ENCODE data around the gene MTOR.
A peak's percentile ranks its signal among the peaks of the same experiment; 100 is the strongest.
"Not testable (repeated sequence)": the region's sequence is repeated elsewhere in the genome, so short reads cannot be mapped to it uniquely, and the experiment has no call there.

MTOR gene

GRCh38 chr1:11168731-11169130 lies 93.6 kb downstream of the MTOR start:
- Histone ChIP-seq H3K4me3 (no peak overlapping the region), H3K36me3 (peaks cover 0 to 14% (median 0%) of the 10 kb centered on the region in 3 donors), H3K27me3 (no peaks in the 10 kb centered on the region), H3K27ac (no peak overlapping the region), H3K9me3 (no peaks in the 10 kb centered on the region), H3K4me1 (peaks cover 0 to 6% (median 2%) of the 10 kb centered on the region in 4 donors)
- no peak for TF ChIP-seq CTCF (IDR thresholded peaks at IDR 0.05)
- no peak for DNase-seq
- intact Hi-C loops (cut with DNase I; ENCODE audit: low total_unique reads), result no loop called here

GRCh38 chr1:11166744-11167143 lies 95.6 kb downstream of the MTOR start:
- H3K27me3 ChIP-seq; intact Hi-C loops (cut with DNase I; ENCODE audit: low total_unique reads); H3K9me3 ChIP-seq; H3K27ac ChIP-seq; H3K4me1 ChIP-seq; H3K4me3 ChIP-seq; DNase-seq: not testable (repeated sequence)
- peaks cover 0 to 15% (median under 1%) of the 10 kb centered on the region in 3 donors for H3K36me3 ChIP-seq

DNA sequence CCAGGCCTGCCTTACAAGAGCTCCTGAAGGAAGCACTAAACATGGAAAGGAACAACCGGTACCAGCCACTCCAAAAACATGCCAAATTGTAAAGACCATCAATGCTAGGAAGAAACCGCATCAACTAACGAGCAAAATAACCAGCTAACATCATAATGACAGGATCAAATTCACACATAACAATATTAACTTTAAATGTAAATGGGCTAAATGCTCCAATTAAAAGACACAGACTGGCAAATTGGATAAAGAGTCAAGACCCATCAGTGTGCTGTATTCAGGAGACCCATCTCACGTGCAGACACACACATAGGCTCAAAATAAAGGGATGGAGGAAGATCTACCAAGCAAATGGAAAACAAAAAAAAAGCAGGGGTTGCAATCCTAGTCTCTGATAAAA lies 99.6 kb downstream of the MTOR start:
- H3K9me3 ChIP-seq; H3K27ac ChIP-seq; intact Hi-C loops (cut with DNase I; ENCODE audit: low total_unique reads); H3K4me3 ChIP-seq; DNase-seq; H3K27me3 ChIP-seq: not testable (repeated sequence)
- Histone ChIP-seq H3K36me3 (peaks cover 0 to 25% (median 13%) of the 10 kb centered on the region in 3 donors), H3K4me1 (peaks cover 0 to 16% (median 13%) of the 10 kb centered on the region in 4 donors)

- Histone ChIP-seq H3K36me3 (peaks cover 5 to 41% (median 27%) of the 10 kb centered on the region in 3 donors), H3K9me3 (no peaks in the 10 kb centered on the region), H3K4me1 (peaks cover 0 to 23% (median 20%) of the 10 kb centered on the region in 4 donors), H3K27ac (peak overlapping the region; percentile 65 to 68), H3K4me3 (no peak overlapping the region), H3K27me3 (no peaks in the 10 kb centered on the region)
- DNase-seq, result no peak
- TF ChIP-seq CTCF (IDR thresholded peaks at IDR 0.05), result no peak
- intact Hi-C loops (cut with DNase I; ENCODE audit: low total_unique reads), result no loop called here
Measured at GRCh38 chr1:11158720-11159321, 103.5 kb downstream of the MTOR start.

DNA sequence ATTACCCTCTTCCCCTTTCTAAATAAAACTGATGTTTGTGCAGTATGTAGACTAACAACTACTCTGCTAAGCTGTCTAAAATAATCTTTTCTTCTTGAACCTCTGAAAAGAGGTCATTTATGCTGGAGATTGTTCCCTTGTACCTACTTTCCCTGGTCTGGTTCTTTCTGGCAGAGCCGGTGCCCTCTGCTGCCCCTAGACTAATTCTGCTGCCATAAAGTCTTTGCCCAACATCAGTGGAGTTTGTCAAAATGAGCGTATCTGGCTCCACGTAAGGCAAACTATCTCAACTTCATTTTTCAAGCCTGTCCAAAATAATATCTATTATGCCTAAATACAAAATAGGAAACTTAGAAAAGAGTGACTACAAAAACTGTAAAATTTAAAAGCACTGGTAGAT lies 104.1 kb downstream of the MTOR start:
- no peak for TF ChIP-seq CTCF (IDR thresholded peaks at IDR 0.05)
- Histone ChIP-seq H3K4me1 (peaks cover 0 to 23% (median 20%) of the 10 kb centered on the region in 4 donors), H3K9me3 (no peaks in the 10 kb centered on the region), H3K27ac (peak overlapping the region; percentile 65 to 68), H3K36me3 (peaks cover 5 to 43% (median 27%) of the 10 kb centered on the region in 3 donors), H3K4me3 (no peak overlapping the region), H3K27me3 (no peaks in the 10 kb centered on the region)
- intact Hi-C loops (cut with DNase I; ENCODE audit: low total_unique reads), result no loop called here
- no peak for DNase-seq

DNA sequence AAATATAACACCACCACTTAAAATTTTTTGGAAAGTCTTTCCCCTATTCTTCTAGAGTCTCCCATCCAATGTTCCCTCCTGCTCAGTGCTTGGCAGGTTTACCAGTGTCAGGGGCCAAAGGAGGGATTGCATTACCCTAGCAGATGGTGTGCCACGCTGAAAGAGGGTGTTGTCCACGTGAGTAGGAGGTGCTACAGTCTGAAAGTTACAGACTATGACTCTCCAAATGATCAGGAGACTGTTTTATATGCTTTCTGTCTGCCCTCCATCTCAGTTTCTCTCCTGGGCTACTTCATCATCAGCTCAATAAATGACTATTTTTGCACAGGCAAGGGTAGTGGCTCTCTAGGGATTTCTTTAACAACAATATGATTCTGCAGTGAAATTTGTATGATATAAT lies 104.5 kb downstream of the MTOR start:
- intact Hi-C loops (cut with DNase I; ENCODE audit: low total_unique reads), result no loop called here
- DNase-seq, result peak; percentile 82 to 84
- Histone ChIP-seq H3K4me3 (no peak overlapping the region), H3K4me1 (peaks cover 0 to 27% (median 20%) of the 10 kb centered on the region in 4 donors), H3K27me3 (no peaks in the 10 kb centered on the region), H3K36me3 (peaks cover 5 to 47% (median 27%) of the 10 kb centered on the region in 3 donors), H3K9me3 (no peaks in the 10 kb centered on the region), H3K27ac (peak overlapping the region; percentile 65 to 68)
- TF ChIP-seq CTCF (IDR thresholded peaks at IDR 0.05), result no peak
